T follicular helper cell (primary cell): ENCODE data around the gene DLAT.
"Not testable (repeated sequence)": the region's sequence is repeated elsewhere in the genome, so short reads cannot be mapped to it uniquely, and the experiment has no call there.

Experiments
- DNase-seq: peaks from one replicate; pipeline ENCODE4 v3.0.0-alpha.2; 2020; ENCODE audit warnings: low read depth

DLAT gene

GRCh38 chr11:112005422-112006094 is 19.6 kb upstream of the DLAT start:
- DNase-seq = no peak

DNA sequence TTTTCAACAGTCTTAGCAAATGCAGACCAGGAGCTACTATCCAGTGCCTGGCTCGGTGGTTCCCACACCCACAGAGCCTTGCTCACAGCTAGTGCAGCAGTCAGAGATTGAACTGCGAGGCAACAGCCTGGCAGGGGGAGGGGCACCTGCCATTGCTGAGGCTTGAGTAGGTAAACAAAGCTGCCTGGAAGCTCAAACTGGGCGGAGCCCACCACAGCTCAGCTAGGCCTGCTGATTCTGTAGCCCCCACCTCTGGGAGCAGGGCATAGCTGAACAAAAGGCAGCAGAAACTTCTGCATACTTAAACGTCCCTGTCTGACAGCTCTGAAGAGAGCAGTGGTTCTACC is 19.1 kb upstream of the DLAT start:
- not testable (repeated sequence) for DNase-seq

- not testable (repeated sequence) for DNase-seq
Measured at GRCh38 chr11:112011451-112011850, 13.8 kb upstream of the DLAT start.

GRCh38 chr11:112012874-112013273 is 12.3 kb upstream of the DLAT start:
- DNase-seq = no peak

DNA sequence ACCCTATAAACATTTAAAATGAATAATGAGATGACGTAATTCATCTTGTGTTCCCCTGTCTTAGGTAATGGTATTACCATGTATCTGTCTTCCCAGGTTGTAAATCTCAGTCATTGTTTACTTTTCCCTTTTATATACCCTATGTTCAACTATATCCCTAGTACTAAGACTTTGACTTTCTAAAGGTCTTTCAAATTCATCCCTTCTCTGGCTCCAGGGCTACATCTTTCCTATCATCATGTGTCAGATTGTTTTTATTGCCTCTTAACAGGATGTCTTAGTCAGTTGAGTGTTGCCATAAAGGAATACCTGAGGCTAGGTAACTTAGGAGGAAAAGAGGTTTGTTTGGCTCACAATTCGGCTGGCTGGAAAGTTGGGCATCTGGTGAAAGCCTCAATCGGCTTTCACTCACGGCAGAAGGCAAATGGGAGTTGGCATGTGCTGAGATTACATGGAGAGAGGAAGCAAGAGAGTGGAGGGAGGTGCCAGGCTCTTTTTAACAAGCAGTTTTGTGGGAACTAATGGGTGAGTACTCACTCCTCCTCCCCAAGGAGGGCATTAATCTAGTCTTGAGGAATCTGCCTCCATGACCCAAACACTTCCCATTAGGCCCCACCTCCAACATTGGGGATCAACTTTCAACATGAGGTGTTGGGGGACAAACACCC is 11.6 kb upstream of the DLAT start:
- DNase-seq = no peak

GRCh38 chr11:112016088-112016764 is 9.0 kb upstream of the DLAT start:
- DNase-seq = no peak

- no peak for DNase-seq
Measured at GRCh38 chr11:112016765-112017376, 8.3 kb upstream of the DLAT start.

DNA sequence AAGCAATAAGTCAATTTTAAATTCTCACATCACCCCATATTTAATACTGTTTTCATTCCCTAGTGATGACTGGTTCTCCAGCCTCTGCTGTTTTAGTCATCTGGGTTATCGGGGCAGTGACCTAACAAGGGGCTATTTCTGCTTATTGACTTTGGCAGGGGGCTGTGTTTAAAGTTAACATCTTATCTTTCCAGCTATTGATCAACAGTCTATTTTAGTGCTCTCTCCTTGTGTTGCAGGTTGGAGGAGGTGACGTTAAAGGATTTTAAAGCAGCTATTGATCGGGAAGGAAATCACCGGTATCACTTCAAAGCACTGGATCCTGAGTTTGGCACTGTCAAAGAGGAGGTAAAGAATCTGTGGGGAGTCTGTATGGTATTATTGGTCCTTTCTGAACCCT is 7.7 kb upstream of the DLAT start:
- DNase-seq = no peak

- no peak for DNase-seq
Measured at GRCh38 chr11:112019066-112019465, 6.1 kb upstream of the DLAT start.

DNA sequence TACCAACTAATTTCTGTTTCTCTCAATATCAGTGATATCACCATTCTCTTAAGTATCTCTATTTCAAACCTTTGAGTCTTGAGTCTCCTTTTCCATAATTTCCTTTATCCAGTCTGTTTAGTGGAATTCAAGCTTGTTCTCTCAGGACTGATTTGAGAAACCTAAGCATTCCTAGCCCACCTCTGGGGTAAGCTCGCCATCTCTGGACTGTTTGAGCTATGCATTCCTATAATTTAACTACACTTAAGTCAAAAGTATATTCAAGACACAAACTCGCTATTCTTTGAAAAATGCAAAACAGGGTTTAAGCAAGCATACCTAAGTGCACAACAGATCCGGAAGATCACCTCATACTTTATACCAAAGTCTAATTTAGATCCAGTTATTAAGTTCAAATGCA is 2.1 kb upstream of the DLAT start:
- no peak for DNase-seq

DNA sequence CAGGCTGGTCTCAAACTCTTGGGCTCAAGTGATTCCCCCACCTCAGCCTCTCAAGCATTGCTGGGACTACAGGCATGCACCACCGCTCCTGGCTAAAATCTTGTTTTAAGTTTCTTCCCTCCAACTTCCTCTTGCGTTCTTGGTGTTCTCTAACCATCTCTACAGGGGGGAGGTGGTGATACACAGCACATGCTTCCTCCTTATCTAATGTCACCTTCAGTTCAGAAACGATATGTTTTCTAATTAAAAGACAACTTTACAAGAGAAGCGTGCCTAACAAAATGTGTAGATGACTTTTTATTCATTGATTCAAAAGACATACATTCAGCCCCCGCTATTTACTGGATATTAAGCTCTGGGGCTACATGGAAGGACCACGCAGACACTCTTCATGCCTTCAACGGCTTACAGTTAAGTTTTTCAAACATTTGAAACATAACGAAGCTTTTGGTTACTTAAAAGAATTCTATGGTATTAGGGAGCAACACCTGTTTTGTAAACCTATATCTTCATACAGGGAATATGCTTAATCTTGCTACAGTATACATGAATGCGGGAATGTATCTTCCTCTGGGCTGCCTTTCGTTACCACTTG is 933 bp upstream of the DLAT start:
- no peak for DNase-seq

- no peak for DNase-seq
Measured at GRCh38 chr11:112025707-112026106, 499 bp downstream of the DLAT start.

DNA sequence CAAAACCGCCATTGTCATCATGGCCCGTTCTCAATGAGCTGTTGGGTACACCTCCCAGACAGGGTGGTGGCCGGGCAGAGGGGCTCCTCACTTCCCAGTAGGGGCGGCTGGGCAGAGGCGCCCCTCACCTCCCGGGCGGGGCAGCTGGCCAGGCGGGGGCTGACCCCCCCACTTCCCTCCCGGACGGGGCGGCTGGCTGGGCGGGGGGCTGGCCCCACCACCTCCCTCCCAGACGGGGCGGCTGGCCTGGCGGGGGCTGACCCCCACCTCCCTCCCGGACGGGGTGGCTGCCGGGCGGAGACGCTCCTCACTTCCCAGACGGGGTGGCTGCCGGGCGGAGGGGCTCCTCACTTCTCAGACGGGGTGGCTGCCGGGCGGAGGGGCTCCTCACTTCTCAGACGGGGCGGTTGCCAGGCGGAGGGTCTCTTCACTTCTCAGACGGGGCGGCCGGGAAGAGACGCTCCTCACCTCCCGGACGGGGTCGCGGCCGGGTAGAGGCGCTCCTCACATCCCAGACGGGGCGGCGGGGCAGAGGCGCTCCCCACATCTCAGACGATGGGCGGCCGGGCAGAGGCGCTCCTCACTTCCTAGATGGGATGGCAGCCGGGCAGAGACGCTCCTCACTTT is 1.7 kb downstream of the DLAT start:
- DNase-seq = not testable (repeated sequence)

- DNase-seq = no peak
Measured at GRCh38 chr11:112029460-112029859, 4.3 kb downstream of the DLAT start.

- no peak for DNase-seq
Measured at GRCh38 chr11:112033902-112034301, 8.7 kb downstream of the DLAT start.

DNA sequence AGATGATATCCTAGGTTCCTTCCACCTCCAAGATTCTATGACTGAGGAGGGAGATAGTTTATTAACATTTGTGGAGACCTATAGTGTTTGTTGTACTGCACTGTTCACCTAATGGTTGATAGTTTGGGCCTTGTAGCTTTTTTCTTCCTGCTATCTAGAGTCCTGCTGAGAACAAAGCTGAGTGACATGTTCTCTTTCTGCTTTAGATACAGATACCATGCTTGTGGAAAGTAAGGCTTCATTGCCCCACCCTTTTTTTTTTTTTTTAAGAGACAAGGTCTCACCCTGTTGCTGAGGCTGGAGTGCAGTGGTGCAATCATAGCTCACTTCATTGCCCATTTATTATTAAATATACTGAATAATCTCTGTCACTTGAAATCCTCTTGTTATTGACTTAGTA is 12.3 kb downstream of the DLAT start:
- no peak for DNase-seq

DNA sequence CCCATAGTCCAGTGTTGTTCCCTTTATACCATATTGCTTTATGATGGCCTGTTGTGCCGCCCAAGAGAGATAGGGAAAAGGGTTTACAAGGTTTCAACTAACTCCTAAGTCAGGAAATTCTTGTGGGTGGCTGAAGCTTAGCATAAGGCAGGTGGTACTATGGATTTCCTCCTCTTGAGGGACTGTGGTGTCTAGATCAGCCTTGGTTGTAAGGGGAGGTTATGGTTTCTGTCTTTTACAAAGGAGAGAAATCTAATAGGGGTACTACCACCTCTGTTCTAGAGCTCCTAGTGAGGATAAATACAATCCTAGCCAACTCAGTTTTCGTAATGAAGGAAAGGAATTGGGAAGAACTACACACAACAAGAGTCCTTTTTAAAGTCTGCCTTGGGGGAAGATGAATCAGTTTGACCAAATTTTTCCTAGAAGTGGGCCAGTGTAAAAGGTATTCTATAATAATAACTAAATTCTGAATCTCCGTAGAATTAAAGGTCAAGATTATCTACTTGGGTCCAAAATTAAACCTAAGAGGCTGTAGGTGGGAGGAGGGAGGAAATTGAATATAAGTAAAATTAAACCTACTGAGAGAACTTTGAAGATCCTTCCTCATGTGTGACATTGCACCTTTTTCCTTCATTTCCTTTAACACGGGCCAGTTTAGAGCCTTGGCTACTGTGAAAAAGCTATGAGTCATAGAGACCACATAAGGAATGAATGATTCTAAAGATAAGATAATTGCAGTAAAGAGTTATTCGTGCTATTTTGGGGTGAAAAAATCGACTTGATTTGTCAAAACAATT is 17.2 kb downstream of the DLAT start:
- no peak for DNase-seq

GRCh38 chr11:112042961-112043304 is 17.7 kb downstream of the DLAT start:
- no peak for DNase-seq

- DNase-seq = no peak
Measured at GRCh38 chr11:112044961-112045360, 19.8 kb downstream of the DLAT start.

DNA sequence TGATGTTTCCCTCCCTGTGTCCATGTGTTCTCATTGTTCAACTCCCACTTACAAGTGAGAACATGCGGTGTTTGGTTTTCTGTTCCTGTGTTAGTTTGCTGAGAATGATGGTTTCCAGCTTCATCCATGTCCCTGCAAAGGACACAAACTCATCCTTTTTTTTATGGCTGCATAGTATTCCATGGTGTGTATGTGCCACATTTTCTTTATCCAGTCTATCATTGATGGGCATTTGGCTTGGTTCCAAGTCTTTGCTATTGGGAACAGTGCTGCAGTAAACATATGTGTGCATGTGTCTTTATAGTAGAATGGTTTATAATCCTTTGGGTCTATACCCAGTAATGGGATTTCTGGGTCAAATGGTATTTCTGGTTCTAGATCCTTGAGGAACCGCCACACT is 21.4 kb downstream of the DLAT start:
- not testable (repeated sequence) for DNase-seq

DNA sequence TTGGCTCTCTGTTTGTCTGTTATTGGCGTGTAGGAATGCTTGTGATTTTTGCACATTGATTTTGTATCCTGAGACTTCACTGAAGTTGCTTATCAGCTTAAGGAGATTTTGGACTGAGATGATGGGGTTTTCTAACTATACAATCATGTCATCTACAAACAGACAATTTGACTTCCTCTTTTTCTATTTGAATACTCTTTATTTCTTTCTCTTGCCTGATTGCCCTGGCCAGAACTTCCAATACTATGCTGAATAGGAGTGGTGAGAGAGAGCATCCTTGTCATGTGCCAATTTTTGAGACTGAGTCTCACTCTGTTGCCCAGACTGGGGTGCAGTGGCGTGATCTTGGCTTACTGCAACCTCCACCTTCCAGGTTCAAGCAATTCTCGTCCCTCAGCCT is 23.0 kb downstream of the DLAT start:
- DNase-seq = not testable (repeated sequence)
